ENCODE data around the gene TXNRD3.

DNA sequence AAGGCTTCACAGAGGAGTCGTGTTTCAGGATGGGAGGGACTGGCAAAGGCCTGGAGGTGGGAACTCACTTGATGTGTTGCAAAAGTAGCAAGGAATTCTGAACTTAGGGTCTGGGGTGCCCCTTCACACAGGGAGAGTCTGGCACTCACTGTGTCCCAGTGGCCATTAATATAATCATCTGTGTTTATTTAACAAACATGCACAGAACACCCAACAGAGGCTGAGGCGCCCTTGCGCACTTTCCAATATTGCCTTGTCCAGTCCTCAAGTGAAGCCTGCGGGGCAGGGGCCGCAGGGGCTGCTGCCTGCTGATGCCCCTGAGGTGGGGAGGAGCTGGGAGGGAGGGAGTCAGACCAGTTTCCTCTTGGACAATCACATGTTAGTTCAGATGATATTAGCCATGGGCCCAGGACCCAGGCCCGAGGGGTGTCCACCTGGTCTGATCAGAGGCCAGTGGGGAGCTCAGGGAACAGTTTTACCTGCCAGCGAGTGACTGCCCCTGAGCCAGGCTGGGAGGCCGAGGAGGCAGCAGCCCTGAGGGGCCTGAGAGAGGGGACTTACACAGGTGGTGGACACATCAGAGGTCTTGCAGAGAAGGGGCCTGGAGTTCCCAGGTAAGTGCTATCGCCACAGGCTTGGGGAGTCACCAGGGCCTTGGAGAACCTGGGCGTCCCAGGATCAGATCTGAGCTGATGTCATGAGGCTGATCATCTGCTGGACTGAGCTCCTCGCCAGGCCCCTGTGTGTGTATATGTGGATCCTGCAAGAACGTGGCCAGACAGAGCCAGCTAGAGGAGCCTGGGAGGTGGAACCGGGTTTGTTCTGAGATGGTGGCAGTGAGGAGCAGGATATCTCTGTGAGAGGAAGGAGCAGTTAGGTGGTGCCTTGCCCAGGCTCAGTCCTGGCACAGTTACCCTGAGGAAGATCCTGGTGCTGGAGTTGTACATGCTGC, 13.8 kb upstream of the TXNRD3 start:
- TF ChIP-seq, protein P1, sequence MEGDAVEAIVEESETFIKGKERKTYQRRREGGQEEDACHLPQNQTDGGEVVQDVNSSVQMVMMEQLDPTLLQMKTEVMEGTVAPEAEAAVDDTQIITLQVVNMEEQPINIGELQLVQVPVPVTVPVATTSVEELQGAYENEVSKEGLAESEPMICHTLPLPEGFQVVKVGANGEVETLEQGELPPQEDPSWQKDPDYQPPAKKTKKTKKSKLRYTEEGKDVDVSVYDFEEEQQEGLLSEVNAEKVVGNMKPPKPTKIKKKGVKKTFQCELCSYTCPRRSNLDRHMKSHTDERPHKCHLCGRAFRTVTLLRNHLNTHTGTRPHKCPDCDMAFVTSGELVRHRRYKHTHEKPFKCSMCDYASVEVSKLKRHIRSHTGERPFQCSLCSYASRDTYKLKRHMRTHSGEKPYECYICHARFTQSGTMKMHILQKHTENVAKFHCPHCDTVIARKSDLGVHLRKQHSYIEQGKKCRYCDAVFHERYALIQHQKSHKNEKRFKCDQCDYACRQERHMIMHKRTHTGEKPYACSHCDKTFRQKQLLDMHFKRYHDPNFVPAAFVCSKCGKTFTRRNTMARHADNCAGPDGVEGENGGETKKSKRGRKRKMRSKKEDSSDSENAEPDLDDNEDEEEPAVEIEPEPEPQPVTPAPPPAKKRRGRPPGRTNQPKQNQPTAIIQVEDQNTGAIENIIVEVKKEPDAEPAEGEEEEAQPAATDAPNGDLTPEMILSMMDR (IDR thresholded peaks at IDR 0.05; ENCODE audit: low read depth, low read length, missing input control): no peak
- TF ChIP-seq YY1 (IDR thresholded peaks at IDR 0.05) (no peak), FOXA1 (IDR thresholded peaks at IDR 0.05) (no peak), GABPA (IDR thresholded peaks at IDR 0.05 in 1 of 2, conservative IDR thresholded peaks at IDR 0.05 in 1 of 2) (no peak), HNF4G (IDR thresholded peaks at IDR 0.05) (no peak), MAX (IDR thresholded peaks at IDR 0.05) (no peak), TAF1 (conservative IDR thresholded peaks at IDR 0.05) (no peak), EGR1 (IDR thresholded peaks at IDR 0.05; ENCODE audit: low read depth in 2 of 2) (no peak)

All from liver (tissue), 3 donors.